GM20000 (cell line): ENCODE measurements around the gene DTNB.
A peak's percentile ranks its signal among the peaks of the same experiment; 100 is the strongest.

ENCODE experiments used
- DNase-seq: peaks from one replicate; pipeline ENCODE4 v3.0.0; 2012; ENCODE audit warnings: low spot score
- CTCF ChIP-seq: IDR thresholded peaks from 2 replicates; pipeline ENCODE4 v1.5.1; 2012; ENCODE audit warnings: mild to moderate bottlenecking, control low read depth; ENCODE audit errors: extremely low read depth, missing control alignments

The DTNB gene

GRCh38 chr2:25410370-25410769 lies 263.0 kb downstream of the DTNB start:
- no peak for TF ChIP-seq CTCF
- DNase-seq: no peak

- no peak for DNase-seq
- no peak for TF ChIP-seq CTCF
These were observed 263.9 kb downstream of the DTNB start for GRCh38 chr2:25409468-25409867.

DNA sequence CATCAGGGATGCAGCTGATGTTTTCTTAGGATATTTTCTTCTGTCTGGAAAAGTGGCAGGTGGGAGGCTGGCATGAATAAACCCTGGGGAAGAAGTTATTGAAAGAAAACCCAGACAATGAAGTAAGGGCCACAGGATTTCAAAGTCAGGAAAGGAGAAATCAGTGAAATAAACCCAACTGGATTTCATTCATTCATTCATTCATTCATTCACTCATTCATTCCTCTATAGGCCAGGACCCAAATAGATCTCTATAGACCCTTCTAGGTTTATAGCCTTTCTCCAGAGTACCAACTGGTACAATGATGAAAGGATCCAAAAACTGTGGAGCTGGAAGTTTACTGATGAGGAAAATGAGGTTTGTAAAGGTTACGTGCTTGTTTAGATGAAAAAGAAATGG lies 264.3 kb downstream of the DTNB start:
- no peak for DNase-seq

GRCh38 chr2:25405611-25406295 lies 267.6 kb downstream of the DTNB start:
- no peak for TF ChIP-seq CTCF
- no peak for DNase-seq

More for the DNA sequence above, 264.3 kb downstream of the DTNB start:
- TF ChIP-seq CTCF: no peak

GRCh38 chr2:25403120-25403760 lies 270.1 kb downstream of the DTNB start:
- DNase-seq: peak; percentile 76

- DNase-seq: peak; percentile 61
- TF ChIP-seq CTCF: no peak
These were observed 270.9 kb downstream of the DTNB start for GRCh38 chr2:25402477-25402876.

- TF ChIP-seq CTCF: no peak
- DNase-seq: no peak
These were observed 271.9 kb downstream of the DTNB start for GRCh38 chr2:25401307-25402026.
